Measurements from ENCODE around the gene LZTFL1.

LZTFL1 gene, protein sequence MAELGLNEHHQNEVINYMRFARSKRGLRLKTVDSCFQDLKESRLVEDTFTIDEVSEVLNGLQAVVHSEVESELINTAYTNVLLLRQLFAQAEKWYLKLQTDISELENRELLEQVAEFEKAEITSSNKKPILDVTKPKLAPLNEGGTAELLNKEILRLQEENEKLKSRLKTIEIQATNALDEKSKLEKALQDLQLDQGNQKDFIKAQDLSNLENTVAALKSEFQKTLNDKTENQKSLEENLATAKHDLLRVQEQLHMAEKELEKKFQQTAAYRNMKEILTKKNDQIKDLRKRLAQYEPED

DNA sequence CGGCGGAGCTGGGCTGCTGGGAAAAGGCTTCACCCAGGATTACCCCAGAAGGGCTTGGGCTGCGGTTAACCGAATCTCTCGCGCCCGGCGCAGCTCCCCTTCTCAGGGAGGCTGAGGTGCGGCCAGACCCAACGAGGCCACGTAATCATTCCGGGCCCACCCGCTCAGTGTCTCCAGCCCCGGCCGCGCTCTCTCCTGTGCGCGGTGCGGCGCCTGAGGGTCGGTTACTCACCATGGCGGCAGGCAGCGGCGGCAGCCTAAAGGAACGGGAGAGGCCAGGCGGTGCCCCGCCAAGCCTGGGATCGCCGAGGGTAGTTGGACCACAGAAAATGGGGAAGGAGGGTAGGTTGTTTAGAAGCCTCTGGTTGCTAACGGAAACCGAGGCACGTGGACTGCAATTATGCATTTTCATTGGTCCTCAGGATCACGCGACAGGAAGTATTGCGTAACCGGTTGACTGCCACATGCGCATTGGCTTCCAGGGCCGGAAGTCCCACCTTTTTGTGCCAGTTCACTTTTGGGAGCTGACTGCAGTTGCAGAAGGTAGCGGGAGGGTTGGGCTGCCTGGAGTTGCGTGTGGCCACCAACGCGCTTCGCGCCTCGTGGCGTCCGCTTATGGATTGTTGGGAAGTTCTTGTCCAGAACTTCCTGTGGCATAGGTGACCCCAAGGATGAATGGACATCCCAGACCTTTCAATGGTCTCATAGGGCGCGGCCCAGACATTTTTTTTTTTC is at the start of gene LZTFL1:
TSS of gene LZTFL1 (minus strand) at position 363 of the 735 bp plus-strand sequence. CDS start at position 235, 128 bp downstream.
- peak; percentile 76 for DNase-seq (ENCODE audit: low read depth in 2 of 2)

- no peak for DNase-seq (ENCODE audit: low read depth in 2 of 2)
These were observed 48.5 kb upstream of the LZTFL1 start for GRCh38 chr3:45890405-45890804.

DNA sequence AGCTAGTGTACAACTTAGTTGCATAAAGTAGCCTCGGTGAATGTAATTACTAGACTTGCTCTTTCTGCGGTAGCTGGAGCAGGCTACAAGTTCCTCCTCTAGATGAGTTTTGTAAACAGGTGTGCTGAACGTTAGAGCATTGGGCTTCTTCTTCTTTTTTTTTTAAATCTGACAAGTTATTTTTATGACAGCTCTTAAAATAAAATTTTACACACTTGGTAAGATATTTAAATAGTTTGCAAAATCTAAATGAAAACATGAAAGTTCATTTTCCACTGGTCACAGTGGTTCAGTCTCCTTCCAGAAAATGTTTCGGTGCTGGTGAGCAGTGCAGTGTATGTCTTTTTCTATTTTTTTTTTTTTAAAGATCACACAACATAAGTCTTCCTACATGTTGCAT is 47.4 kb upstream of the LZTFL1 start:
- no peak for DNase-seq (ENCODE audit: low read depth in 2 of 2)

- no peak for DNase-seq (ENCODE audit: low read depth in 2 of 2)
These were observed 46.0 kb upstream of the LZTFL1 start for GRCh38 chr3:45887759-45888511.

DNA sequence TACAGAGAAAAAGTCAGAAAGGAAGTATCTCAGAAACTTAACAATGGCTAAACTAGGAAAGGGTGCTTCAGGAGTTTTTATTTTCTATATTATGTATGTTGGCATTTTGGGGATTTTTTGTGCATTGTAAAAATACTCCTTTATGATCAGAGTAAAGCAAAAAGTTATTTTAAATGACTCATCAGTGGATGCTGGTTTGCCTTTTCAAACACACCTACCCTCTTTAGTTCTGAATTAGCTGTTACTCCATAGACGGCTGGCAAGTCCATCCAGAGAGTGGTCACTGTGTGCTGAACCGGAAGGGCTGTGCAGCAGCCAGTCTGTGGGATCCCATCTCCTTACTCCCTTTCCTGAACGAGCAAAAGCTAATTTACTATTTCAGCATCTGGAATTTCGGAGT is 45.4 kb upstream of the LZTFL1 start:
- no peak for DNase-seq (ENCODE audit: low read depth in 2 of 2)

DNA sequence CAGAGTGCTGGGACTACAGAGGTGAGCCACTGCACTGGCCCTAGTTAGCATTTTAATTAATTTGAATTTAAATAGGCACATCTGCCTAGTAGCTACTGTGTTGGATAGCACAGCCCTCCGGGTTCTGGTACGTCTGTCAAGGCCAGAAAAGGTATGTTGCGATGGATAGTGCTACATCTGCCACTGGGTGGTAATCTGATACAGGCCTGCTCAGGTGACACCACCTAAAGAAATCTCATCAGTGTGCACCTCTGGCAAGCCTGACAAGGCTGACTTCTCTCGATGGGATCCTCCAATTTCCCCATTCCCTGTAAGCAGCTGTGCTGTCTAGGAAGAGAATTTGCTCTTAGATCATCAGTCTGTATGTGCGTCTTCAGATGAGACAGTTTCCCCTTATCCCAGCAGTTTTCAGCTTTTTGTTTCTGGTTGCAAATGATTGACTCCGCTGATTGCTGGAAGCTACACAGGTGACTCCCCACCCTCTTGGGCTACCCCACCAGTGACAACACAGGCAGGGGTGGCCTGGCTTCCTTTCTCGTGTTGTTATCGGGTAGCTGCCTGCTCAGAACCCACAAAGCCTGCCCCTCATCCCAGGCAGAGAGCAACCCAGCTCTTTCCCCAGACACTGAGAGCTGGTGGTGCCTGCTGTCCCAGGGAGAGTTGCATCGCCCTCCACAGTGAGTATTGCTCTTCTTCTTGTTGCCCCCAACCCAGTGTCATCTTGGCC is 44.2 kb upstream of the LZTFL1 start, which contains the start of gene CCR9:
TSS of gene CCR9 (plus strand) at position 565 of the 727 bp plus-strand sequence. CDS start 8,391 bp downstream, outside the sequence.
- DNase-seq (ENCODE audit: low read depth in 2 of 2), result no peak

DNA sequence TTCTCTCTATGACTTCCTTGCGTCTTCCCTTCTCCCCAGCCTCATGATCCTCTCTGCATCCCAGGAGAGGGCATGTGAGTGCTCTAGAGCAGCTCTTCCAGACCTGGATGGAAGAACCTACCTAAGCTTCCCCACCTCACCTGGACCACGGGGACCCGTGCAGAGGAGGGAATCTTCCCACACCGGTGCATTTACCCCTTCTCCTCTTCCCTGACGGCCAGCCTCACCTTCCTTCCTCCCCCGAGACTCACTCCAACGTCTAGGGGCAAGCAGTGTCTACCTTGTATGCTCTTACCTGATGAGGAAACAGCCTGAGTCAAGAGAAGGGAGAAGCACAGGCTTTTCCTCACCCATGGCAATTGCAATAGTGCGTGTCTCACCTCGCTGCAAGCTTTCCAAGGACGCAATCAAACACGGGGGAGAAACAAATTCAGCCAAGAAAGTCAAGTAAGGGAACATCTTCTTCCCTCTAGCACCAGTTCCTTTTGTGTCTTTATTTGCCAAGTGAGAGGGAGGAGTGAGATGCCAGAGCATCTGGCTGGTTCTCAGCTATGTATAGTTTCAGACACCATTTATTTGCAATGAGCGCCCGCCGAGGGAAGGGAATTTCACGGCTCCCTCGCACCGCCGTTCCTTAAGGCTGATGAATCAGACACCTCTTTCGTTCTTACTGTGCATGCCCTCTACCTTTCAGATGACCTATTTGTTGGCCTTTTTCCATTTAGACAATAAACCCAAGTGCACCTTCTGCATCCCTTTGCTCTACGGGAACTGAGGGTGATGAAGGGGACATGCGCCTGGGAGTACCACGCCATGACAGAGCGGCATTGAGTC is 42.7 kb upstream of the LZTFL1 start:
- no peak for DNase-seq (ENCODE audit: low read depth in 2 of 2)

GRCh38 chr3:45881078-45882022 is 39.4 kb upstream of the LZTFL1 start:
- DNase-seq (ENCODE audit: low read depth in 2 of 2), result peak in 1 of 2 donors; percentile 41

DNA sequence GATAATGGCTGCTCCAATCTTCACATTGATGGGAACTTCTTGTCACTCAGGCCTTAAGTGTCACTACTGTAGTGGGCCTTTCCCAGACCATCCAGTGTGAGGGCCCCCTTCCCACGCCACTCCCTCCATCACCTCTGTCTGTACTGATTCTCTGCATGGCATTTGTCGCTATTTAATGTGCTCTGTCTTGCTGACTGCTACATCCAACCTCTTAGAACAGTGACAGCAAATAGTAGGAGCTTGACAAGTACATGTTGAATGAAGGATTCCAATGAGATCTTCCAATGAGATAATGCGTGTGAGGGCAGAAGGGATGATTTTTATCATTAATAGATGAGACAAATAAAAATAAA is 38.8 kb upstream of the LZTFL1 start:
- DNase-seq (ENCODE audit: low read depth in 2 of 2), result no peak

- no peak for DNase-seq (ENCODE audit: low read depth in 2 of 2)
These were observed 36.2 kb upstream of the LZTFL1 start for GRCh38 chr3:45878124-45878523.

GRCh38 chr3:45874677-45875346 is 32.9 kb upstream of the LZTFL1 start:
- no peak for DNase-seq (ENCODE audit: low read depth in 2 of 2)

DNA sequence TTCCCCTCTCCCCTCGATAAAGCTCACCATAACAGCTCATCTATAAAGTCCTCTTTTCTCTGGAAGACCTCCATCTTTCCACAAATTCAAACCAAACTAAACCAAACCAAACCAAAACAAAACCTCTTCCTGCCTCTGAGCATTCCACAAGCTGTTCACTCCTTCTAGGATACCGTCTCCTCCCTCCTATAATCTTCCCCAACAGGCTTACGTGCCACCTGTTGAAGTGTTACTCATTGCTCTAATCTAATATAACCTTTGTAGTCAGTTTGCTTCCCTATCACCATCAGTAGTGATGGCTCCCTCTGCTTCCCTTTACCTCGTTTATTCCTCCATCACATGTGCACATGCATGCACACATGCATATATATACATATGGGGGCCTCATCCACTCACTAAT is 31.7 kb upstream of the LZTFL1 start:
- DNase-seq (ENCODE audit: low read depth in 2 of 2), result no peak

DNA sequence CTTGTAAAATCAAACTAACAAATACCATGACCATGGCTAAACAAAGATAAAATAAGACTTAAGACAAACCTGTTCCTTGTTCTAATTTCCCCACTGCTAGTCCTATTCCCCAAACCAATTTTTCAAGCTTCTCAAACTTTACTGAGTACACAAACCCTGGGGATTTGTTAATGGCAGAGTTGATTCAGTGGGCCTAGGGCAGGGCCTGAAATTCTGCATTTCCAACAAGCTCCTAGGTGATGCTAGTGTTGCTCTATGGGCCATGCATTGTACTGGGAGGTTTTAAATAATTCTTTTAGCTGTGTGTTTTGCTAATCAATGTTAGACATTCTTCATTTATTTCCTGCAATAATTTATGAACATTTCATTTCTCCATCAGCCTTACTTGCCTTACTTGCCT is 31.1 kb upstream of the LZTFL1 start:
- no peak for DNase-seq (ENCODE audit: low read depth in 2 of 2)

- no peak for DNase-seq (ENCODE audit: low read depth in 2 of 2)
These were observed 30.6 kb upstream of the LZTFL1 start for GRCh38 chr3:45872569-45872968.

DNA sequence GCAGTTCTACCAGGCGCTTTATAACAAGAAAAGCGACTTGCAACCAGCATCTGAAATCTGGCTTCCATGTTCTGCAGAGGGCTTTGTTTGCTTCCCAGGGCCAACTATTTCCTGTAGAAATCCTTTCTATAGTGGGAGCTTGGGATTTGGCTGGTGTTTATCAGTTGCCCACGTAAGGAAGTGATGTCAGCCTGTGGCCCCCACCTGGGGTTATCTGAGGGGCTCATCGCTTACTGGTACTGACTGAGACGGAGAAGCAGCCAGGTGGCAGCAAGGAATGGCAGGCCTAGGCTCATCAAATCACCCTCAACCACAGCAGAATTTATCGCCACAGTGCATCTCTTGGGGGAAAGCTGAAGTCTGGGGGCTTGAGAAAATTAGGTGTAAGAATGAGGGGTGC is 29.9 kb upstream of the LZTFL1 start:
- DNase-seq (ENCODE audit: low read depth in 2 of 2), result no peak

GRCh38 chr3:45870099-45870498 is 28.2 kb upstream of the LZTFL1 start:
- peak in 1 of 2 donors; percentile 15 for DNase-seq (ENCODE audit: low read depth in 2 of 2)

GRCh38 chr3:45869638-45870037 is 27.7 kb upstream of the LZTFL1 start:
- no peak for DNase-seq (ENCODE audit: low read depth in 2 of 2)

DNA sequence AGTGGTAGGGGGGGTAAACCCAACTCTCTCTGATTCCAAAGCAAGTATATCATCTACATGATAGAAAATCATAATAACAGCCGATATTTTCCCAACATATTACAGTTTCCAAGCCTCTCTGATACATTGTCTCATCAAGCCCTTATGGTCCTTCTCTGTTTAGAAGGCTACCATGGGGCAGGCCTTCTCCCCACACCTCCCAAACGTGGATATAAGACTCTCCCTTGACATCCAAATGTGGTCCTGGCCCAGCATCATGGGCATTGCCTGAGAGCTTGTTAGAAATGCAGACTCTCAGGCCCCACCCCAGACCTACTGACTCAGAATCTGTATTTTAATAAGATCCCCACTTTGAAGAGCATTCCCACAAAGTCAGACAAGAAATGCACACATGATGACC is 26.7 kb upstream of the LZTFL1 start:
- no peak for DNase-seq (ENCODE audit: low read depth in 2 of 2)

DNA sequence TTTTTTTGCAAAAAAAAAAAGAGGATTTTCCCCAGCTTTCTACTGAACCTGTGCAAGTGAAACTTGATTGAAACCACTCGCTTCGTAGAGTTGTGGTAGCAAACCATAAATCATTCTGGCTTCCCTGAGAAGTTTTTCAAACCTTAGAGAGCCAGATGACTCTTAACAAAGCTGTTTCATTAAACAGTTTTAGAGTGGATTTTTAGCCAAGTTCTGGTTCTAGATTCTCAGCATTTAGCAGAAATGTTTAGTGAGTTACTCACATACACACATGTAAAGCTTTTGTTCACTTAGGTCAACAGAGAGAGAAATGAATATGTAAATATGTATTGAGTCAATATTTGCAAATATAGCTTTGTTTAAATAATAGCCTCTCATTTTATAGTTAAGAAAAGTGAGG is 26.3 kb upstream of the LZTFL1 start:
- no peak for DNase-seq (ENCODE audit: low read depth in 2 of 2)
